ENCODE data around the gene DPH3.
A peak's percentile ranks its signal among the peaks of the same experiment; 100 is the strongest.

The DPH3 gene

DNA sequence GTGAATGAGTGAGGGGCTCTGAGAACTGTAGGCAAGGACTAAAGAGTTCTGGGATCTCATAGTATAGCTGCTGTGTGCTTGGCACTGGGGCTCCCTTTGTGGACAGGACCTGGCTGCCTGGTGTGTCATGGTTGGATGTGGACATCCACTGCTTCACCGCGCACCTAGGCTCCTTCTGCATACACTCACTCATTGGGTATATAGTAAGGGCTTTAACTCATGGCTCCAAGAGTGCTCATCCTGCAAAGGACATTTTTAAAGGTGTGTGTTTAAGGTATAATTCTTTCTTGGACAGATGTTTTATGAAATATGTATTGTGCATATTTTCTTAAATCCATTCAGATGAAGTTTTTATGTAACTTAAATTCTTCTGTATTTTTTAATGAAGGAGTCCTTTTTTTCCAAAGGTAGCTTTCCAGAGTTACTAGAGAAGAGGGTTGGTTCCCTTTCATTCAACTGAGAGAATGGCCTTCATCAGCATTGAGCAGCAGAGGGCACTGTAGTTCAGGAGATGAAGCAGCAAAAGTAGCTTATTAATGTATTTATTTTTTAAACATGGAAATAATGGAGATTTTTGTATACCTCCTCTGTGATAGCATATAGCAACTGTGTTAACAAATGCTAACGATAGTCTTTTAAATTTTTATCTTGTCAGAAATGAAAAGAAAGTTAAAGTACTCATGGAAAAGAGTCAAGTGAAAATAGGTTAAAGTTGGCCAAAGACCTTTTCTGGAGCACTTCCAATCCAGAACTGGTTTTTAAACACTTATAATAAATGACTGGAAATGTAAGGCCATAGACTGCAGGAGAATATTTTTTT is 25.5 kb upstream of the DPH3 start:
- DNase-seq = peak; percentile 55

DNA sequence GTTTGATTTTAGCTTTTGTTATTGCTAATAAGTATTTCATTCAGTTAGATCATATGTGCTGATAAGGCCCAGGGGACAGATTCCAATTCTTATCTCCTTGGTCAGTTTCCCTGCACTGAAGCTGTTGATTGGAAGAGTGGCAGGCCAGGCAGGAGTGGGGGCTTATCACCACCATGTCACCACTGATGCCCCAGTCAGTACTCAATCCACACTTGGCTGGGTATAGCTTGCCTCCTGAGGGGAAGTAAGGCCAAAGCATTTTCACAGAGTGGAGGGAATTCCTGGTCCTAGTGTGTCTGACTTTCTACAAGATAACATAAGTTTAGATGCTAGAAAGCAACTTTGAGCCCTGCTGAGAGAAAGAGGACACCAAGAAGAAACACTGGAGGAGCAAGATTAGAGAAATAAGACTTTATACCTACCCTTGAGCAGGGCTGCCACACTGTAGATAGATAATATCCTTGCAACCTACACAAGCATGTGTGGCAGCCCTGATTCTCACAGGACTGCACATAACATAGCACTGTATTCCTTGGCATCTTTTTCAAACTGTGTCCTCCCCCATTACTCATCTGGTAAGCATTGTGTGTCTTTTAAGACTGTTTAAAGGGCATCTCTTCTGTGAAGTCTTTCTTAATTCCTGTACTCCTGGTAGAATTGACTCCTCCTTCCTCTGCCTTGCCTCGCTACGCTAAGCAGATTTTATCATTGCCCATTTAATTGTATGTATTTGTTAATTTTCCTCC is 24.6 kb upstream of the DPH3 start:
- DNase-seq = no peak

DNA sequence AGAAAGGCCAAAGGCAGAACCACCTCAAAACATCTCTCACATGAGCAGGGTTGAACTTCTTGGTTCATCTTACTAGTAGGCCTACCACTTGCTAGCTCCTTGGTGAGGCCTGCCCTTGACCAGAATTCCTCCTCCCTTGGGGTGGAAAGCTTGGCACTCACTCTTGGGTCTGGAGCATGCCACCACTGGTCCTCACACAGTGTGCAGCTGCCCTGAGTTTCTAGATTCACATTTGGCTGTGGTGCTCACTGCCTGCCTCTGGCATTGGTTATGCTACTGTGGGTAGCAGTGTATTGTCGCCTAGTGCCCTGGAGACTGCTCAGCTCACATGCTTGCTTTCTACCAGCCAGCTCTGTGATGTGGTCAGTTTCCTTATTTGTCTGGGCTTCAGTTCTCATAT is 23.9 kb upstream of the DPH3 start:
- DNase-seq = no peak

- no peak for DNase-seq
These were observed 22.2 kb upstream of the DPH3 start for GRCh38 chr3:16286751-16287543.

DNA sequence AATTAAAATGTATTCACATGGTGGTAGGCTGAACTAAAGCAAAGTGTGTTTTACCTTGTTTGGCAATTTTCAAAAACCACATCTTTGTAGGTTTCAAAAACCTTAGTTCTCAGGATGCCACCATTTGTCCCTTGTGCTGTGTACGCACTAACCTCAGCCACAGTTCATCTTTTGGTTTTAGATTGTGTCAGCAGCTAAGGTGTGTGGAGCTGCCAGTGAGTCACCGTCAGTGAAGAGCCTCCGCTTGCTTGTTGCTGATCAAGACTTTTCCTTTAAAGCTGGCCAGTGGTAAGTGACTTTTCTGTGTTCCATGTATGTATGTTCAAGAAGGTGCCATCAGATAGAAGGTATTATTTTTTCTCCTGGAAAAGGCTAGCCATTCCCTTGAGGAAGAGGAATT is 21.4 kb upstream of the DPH3 start:
- no peak for DNase-seq

- no peak for DNase-seq
These were observed 19.9 kb upstream of the DPH3 start for GRCh38 chr3:16284633-16285032.

- no peak for DNase-seq
These were observed 15.9 kb upstream of the DPH3 start for GRCh38 chr3:16280671-16281070.

DNA sequence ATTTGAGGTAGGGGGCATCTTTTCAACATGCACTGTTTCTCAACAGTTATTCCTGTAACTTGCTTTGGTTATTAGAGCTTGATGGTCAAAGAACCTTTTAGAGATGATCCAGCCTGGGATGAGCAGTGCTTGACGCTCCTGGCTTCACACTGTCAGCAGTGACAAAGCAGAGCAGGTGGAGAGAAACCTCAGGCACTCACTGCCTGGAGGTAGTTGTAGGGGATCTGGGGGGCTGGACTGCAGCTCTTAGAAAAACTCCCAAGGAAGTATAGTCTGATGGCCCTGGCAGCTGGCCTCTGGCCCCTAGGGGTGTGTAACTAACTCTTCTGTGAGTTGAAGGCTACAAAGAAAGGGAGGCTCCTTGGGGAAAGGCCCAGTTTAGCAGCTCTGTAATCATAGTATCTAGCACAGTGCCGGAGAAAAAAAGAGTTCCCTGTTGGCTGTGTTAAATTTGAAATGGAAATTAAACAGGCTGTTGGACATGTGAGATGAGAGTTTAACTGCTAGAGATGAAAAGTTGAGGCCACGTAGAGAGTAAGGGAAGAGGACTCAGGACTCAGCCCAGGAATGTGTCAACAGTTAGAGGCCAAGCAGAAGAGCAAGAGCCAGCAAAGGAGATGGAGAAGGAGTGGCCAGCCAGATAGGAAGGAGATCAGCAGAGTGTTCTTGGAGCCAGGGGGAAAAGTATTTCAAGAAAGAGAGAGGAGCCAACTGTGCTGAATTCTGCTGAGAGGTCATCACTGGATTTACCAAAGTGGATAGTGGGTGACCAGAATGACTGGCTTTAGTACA is 14.5 kb upstream of the DPH3 start:
- DNase-seq = no peak

DNA sequence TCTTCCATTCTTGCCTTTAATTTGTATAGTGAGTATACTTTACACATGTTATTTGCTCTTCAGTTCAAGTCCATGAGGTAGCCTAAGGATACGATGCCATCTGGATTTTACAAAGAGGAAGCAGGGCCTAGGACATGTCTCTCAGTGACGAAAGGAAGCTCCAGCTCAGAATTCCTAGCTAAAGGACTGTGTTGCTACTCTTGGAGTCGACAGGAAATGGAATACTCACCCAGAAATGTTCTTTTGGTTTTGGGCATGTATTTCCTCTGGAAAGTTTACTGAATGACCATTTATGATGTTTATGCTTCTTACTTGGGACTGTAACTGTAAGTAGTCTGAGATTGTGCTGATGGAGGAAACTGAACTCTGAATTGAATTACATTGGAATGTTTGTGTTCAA is 12.7 kb upstream of the DPH3 start:
- DNase-seq = no peak

GRCh38 chr3:16273867-16274266 is 9.1 kb upstream of the DPH3 start:
- DNase-seq = no peak

- DNase-seq = no peak
These were observed 7.8 kb upstream of the DPH3 start for GRCh38 chr3:16272588-16272987.

GRCh38 chr3:16270855-16271254 is 6.1 kb upstream of the DPH3 start:
- no peak for DNase-seq

GRCh38 chr3:16266714-16267113 is 2.0 kb upstream of the DPH3 start:
- DNase-seq = no peak

DNA sequence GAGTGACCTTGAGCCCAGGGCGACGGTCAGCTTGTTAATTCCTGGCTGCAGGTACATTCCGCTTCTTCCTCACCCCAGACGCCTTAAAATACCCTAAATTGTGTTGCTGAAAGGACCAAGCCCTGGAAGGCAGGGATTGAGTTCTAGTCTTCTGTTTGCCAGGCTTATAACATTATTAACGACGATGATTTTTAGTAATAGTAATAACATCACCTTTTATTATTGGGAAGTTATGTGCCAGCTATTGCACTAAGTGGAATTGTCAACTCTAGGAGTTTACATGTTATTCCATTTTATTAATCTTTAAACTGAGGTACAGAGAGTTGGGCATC is 678 bp upstream of the DPH3 start:
- no peak for DNase-seq

DNA sequence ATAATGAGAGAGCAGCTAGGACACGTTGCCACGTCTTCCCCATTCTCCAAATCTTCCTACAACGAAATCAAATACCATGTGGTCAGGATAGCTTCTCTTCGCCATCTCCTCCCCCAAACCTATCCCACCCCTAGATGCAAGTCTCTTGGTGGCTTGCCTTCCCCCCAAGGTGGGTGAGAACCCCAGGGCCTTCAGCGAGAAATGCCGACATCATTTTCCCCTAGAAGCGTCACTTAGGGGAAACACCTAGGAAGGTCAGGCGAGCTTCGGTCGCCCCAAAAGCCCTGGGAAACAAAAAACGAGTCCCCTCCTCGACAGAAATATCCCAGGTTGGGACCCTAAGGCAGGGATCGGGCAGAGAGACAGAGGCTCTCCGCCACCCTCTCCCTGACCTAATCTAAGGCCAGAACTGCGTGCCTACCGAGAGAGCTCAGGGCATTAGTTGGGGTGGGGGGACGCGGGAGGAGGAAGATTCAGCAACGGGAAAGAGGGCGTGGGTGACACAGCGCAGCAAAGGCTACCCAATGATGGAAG is 502 bp downstream of the DPH3 start:
- DNase-seq = no peak

GRCh38 chr3:16262174-16262573 is 2.6 kb downstream of the DPH3 start:
- no peak for DNase-seq

GRCh38 chr3:16260046-16260445 is 4.7 kb downstream of the DPH3 start:
- no peak for DNase-seq

- no peak for DNase-seq
These were observed 5.9 kb downstream of the DPH3 start for GRCh38 chr3:16258866-16259265.

- no peak for DNase-seq
These were observed 6.6 kb downstream of the DPH3 start for GRCh38 chr3:16258177-16258576.

DNA sequence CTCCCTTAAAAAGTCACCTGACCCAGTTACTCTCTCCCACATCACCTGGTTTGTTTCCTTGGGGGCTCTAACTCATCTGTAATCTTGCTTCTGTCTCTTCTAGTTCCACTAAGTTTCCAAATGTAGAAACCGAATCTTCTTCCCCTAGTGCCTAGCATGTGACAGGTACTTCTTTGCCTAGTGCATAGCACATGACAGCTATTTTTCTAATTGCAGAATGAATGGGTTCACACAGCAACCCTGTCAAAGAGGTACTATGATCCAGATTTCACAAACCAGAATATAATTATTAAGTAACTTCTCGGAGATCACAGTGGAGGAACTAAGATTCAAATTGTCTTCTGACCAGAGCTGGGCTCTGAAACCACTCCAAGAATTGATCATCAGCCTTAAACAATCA is 7.4 kb downstream of the DPH3 start:
- no peak for DNase-seq

DNA sequence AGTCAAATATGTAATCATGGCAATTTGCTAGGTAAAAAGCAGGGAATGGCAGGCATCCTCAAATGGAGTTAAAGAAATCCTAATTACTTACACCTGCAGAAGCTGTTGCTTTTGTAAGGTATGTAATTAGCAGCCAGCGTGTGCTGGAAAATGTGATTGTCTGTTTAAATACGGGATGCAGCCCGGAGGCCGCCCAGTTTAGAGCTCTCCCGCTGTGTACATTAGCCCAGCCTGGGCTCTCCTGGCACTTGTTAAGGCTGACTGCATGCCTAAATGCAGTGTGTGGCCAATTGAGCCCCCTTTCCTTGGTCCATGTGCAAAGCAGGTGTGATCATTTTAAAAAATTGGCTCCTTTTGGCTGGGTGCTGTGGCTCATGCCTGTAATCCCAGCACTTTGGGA is 9.0 kb downstream of the DPH3 start:
- DNase-seq = no peak

- no peak for DNase-seq
These were observed 9.4 kb downstream of the DPH3 start for GRCh38 chr3:16255326-16255725.

DNA sequence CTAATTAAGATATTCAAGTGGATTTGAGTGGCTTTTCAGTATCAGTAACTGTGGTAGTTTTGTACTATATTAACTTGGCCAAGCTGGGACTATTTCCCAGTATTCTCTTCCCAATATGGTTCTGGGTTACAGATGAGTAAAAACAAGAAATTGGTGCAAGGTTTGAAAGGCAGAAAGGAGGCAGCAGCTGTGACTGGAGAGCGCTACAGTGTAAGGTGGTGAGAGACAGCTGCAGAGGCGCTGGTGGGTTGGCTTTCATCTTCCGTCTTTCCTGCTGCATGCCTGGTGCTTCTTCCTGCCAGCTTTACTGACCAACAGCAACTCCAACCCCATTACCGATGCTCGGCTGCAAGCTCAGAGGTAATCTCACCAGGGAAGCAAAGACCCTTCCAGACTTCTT is 9.8 kb downstream of the DPH3 start:
- no peak for DNase-seq

Measured in midbrain (tissue), 1 donor.